H1 (cell line): Measurements from ENCODE around the gene CD164. TPM values are rescaled to one million over a fixed set of nuclear protein-coding genes. Genes with fewer than 3 reads are reported as not detected.

Experiments
- CTCF ChIA-PET: fragments of 300-600 bp; sonication (Branson Sonifier 250); formaldehyde crosslinking; loops from one replicate; lab custom pipeline; 2021; ENCODE audit not compliant: partially characterized antibody; lab: Charles Lee
- POLR2A ChIA-PET: fragments of 300-600 bp; sonication (Branson Sonifier 250); formaldehyde crosslinking; loops from one replicate; lab custom pipeline; 2021; ENCODE audit warnings: inconsistent platforms; ENCODE audit not compliant: partially characterized antibody; lab: Charles Lee
- DNase-seq, 2 experiments: peaks; one replicate each; pipeline versions ENCODE4 v3.0.0 to v3.0.0-alpha.2; 2010 to 2022; ENCODE audit warnings: low spot score in 2 of 2, low read depth in 1 of 2, mixed read lengths in 1 of 2
- FAIRE-seq: peaks from 2 replicates; lab custom pipeline; 2011; peaks lifted over from hg19 to GRCh38; lab: Jason Lieb, UNC
- H2AFZ ChIP-seq: 2 replicates; pipeline ENCODE4 v1.8.1; 2012; ENCODE audit warnings: low read length, inconsistent platforms
- H2AK5ac ChIP-seq: 2 replicates; pipeline ENCODE4 v1.6.1; 2013; ENCODE audit warnings: low read depth, low read length
- H2BK120ac ChIP-seq: replicated peaks from 2 replicates; pipeline ENCODE3; 2013; ENCODE audit warnings: low read depth, low read length, inconsistent platforms
- H2BK12ac ChIP-seq: 2 replicates; pipeline ENCODE4 v1.6.1; 2013; ENCODE audit warnings: low read depth, low read length
- H2BK15ac ChIP-seq: 2 replicates; pipeline ENCODE4 v1.6.1; 2013; ENCODE audit warnings: low read length
- H2BK20ac ChIP-seq: 2 replicates; pipeline ENCODE4 v1.6.1; 2013; ENCODE audit warnings: low read length
- H2BK5ac ChIP-seq: 2 replicates; pipeline ENCODE4 v1.6.1; 2013; ENCODE audit warnings: low read depth, low read length
- H3K14ac ChIP-seq: 2 replicates; pipeline ENCODE4 v1.6.1; 2013; ENCODE audit warnings: inconsistent platforms; ENCODE audit not compliant: insufficient read length
- H3K18ac ChIP-seq: 2 replicates; pipeline ENCODE4 v1.6.1; 2013; ENCODE audit warnings: low read length; ENCODE audit errors: extremely low read depth
- H3K23ac ChIP-seq: 2 replicates; pipeline ENCODE4 v1.6.1; 2013; ENCODE audit warnings: inconsistent platforms; ENCODE audit not compliant: insufficient read length
- H3K23me2 ChIP-seq: 2 replicates; pipeline ENCODE4 v1.6.1; 2013; ENCODE audit warnings: low read depth, low read length
- H3K27ac ChIP-seq: 2 replicates; pipeline ENCODE4 v1.6.1; 2011; ENCODE audit warnings: low read depth, low read length, inconsistent platforms
- H3K27me3 ChIP-seq, 4 experiments: replicated peaks in 1 of 4; 1 replicate in 1 of 4; 2 replicates in 3 of 4; pipeline versions ENCODE4 v1.6.1 to v1.8.1; 2011 to 2013; ENCODE audit warnings: low read length in 3 of 4, mild to moderate bottlenecking in 3 of 4, inconsistent platforms in 2 of 4, mixed read lengths in 2 of 4, moderate library complexity in 1 of 4; ENCODE audit not compliant: control insufficient read depth in 3 of 4, insufficient read depth in 3 of 4; ENCODE audit errors: extremely low read depth in 1 of 4
- H3K36me3 ChIP-seq, 4 experiments: 2 replicates each; pipeline versions ENCODE4 v1.6.1 to v1.8.1; 2011 to 2013; ENCODE audit warnings: mild to moderate bottlenecking in 4 of 4, low read length in 3 of 4, moderate library complexity in 2 of 4, control low read depth in 1 of 4, inconsistent platforms in 1 of 4; ENCODE audit not compliant: insufficient read depth in 4 of 4, control insufficient read depth in 2 of 4
- H3K4ac ChIP-seq: replicated peaks from 2 replicates; pipeline ENCODE3; 2013; ENCODE audit warnings: low read length, low read depth, mixed read lengths, inconsistent platforms; ENCODE audit not compliant: insufficient read length
- H3K4me1 ChIP-seq, 4 experiments: replicated peaks in 1 of 4; 1 replicate in 1 of 4; 2 replicates in 3 of 4; pipeline versions ENCODE4 v1.6.1 to v1.8.1; 2011 to 2013; ENCODE audit warnings: low read length in 3 of 4, inconsistent platforms in 2 of 4, mixed read lengths in 1 of 4; ENCODE audit not compliant: insufficient read depth in 4 of 4, control insufficient read depth in 3 of 4
- H3K4me2 ChIP-seq, 2 experiments: 2 replicates each; pipeline versions ENCODE4 v1.6.1 to v1.8.1; 2011 to 2013; ENCODE audit warnings: low read depth in 2 of 2, low read length in 2 of 2, control low read depth in 1 of 2, inconsistent platforms in 1 of 2, mild to moderate bottlenecking in 1 of 2; ENCODE audit not compliant: insufficient read depth in 1 of 2
- H3K4me3 ChIP-seq, 4 experiments: fragments of 200-600, 300-600 bp in 1 of 4; sonication (generic), shearing (Covaris generic), sonication (Bioruptor Twin) in 1 of 4; 2 replicates each; pipeline versions ENCODE4 v1.5.1 to v1.8.1; 2011 to 2016; ENCODE audit warnings: low read length in 4 of 4, low read depth in 3 of 4, control low read depth in 2 of 4, inconsistent platforms in 2 of 4, mild to moderate bottlenecking in 2 of 4, mixed read lengths in 1 of 4, moderate library complexity in 1 of 4; ENCODE audit not compliant: insufficient read depth in 2 of 4; ENCODE audit errors: extremely low read depth in 1 of 4
- H3K56ac ChIP-seq: replicated peaks from 2 replicates; pipeline ENCODE3; 2013; ENCODE audit warnings: low read depth, mild to moderate bottlenecking, mixed read lengths, low read length, inconsistent platforms; ENCODE audit not compliant: insufficient read length
- H3K79me1 ChIP-seq: 2 replicates; pipeline ENCODE4 v1.6.1; 2013; ENCODE audit warnings: low read depth, low read length, control low read depth
- H3K79me2 ChIP-seq, 2 experiments: 2 replicates each; pipeline versions ENCODE4 v1.6.1 to v1.8.1; 2012 to 2013; ENCODE audit warnings: low read length in 2 of 2, mild to moderate bottlenecking in 2 of 2, inconsistent platforms in 1 of 2; ENCODE audit not compliant: insufficient read depth in 2 of 2, control insufficient read depth in 1 of 2
- H3K9ac ChIP-seq, 4 experiments: replicated peaks in 1 of 4; 1 replicate in 1 of 4; 2 replicates in 3 of 4; pipeline versions ENCODE4 v1.6.1 to v1.8.1; 2011 to 2013; ENCODE audit warnings: low read depth in 3 of 4, low read length in 3 of 4, control low read depth in 2 of 4, mild to moderate bottlenecking in 2 of 4, moderate library complexity in 2 of 4, inconsistent platforms in 1 of 4; ENCODE audit errors: extremely low read depth in 1 of 4
- H3K9me3 ChIP-seq, 2 experiments: 2 replicates each; pipeline versions ENCODE4 v1.6.1 to v1.8.1; 2012 to 2013; ENCODE audit warnings: mild to moderate bottlenecking in 2 of 2, moderate library complexity in 2 of 2, control low read depth in 1 of 2, inconsistent platforms in 1 of 2, low read depth in 1 of 2, low read length in 1 of 2, mixed read lengths in 1 of 2; ENCODE audit not compliant: insufficient read depth in 2 of 2
- H4K20me1 ChIP-seq, 2 experiments: replicated peaks in 1 of 2; 2 replicates each; pipeline versions ENCODE3 to v1.8.1; 2011 to 2013; ENCODE audit warnings: inconsistent platforms in 2 of 2, low read length in 2 of 2, mild to moderate bottlenecking in 1 of 2; ENCODE audit not compliant: insufficient read depth in 2 of 2, control insufficient read depth in 1 of 2
- H4K5ac ChIP-seq: 2 replicates; pipeline ENCODE4 v1.6.1; 2013; ENCODE audit warnings: low read length, low read depth, mixed read lengths, inconsistent platforms; ENCODE audit not compliant: insufficient read length
- H4K8ac ChIP-seq: 2 replicates; pipeline ENCODE4 v1.8.0; 2013; ENCODE audit warnings: mild to moderate bottlenecking, moderate library complexity, low read length, inconsistent platforms; ENCODE audit not compliant: insufficient read depth; ENCODE audit errors: extremely low read depth
- H4K91ac ChIP-seq: replicated peaks from 2 replicates; pipeline ENCODE3; 2013; ENCODE audit warnings: low read length, mixed read lengths, inconsistent platforms; ENCODE audit not compliant: insufficient read length
- RFX5 ChIP-seq: IDR thresholded peaks from 2 replicates; pipeline ENCODE4 v1.6.1; 2011; ENCODE audit warnings: low read depth, low read length, improper control_type of control experiment, borderline replicate concordance
- SIN3A ChIP-seq, 2 experiments: IDR thresholded peaks in 1 of 2; conservative IDR thresholded peaks in 1 of 2; 2 replicates each; pipeline ENCODE4 v1.6.1; 2011 to 2012; ENCODE audit warnings: low read length in 2 of 2, improper control_type of control experiment in 1 of 2, low read depth in 1 of 2, mild to moderate bottlenecking in 1 of 2
- WGBS, 2 experiments: shearing (Covaris generic) in 1 of 2; methylation state at CpG; one replicate each; pipeline versions ENCODE4 v1.1.6 to v1.1.7; 2013 to 2015; ENCODE audit warnings: low lambda C conversion rate in 2 of 2, mixed read lengths in 2 of 2, inconsistent platforms in 1 of 2, low coverage in 1 of 2, missing lambda C conversion rate in 1 of 2; ENCODE audit not compliant: insufficient replicate concordance in 2 of 2, insufficient coverage in 1 of 2, insufficient read length in 1 of 2; ENCODE audit errors: extremely low coverage in 1 of 2, missing lambda C conversion rate in 1 of 2; 5-methylcytosine and 5-hydroxymethylcytosine counted together
- polyA plus RNA-seq, 7 experiments: library from polyadenylated mRNA; depleted of rRNA in 3 of 7; stranded (reverse) in 5 of 7; unstranded in 2 of 7; fragments of >200 nt in 5 of 7; fragments of 200-250 nt in 2 of 7; gene quantifications; 1 replicate in 5 of 7; 2 replicates in 1 of 7; 4 replicates in 1 of 7; pipeline versions ENCODE4 v1.2.1 to v1.2.3, GENCODE V29; 2011 to 2013; ENCODE audit warnings: missing spikeins in 2 of 7, mixed read lengths in 2 of 7
- total RNA-seq: library from RNA; stranded (reverse); fragmentation: NEBNext Ultra II Directional; extraction: Animal tissue kit (Norgen Biotek cat#: 25700); gene quantifications from 2 replicates; pipeline ENCODE4 v1.2.1, GENCODE V29; 2021

Gene CD164
- total and polyA plus RNA-seq, 2 of the 8 experiments (the other 6 are each of a cell fraction or from before 2014, with no cell fraction given), result 69.3 to 94.3 TPM

GRCh38 chr6:109381061-109381746 lies 1.1 kb downstream of the CD164 start:
- H3K23ac ChIP-seq, result no peak overlapping the region
- H3K4ac ChIP-seq, result peak overlapping the region; percentile 83
- peak overlapping the region; percentile 79 to 97 for H3K4me2 ChIP-seq
- no peak overlapping the region for H2BK120ac ChIP-seq
- no peaks in the 10 kb centered on the region for H3K9me3 ChIP-seq
- no peak for DNase-seq
- FAIRE-seq, result no peak
- H3K79me1 ChIP-seq, result no peaks in the 10 kb centered on the region
- H3K27ac ChIP-seq, result peak overlapping the region; percentile 100; the same call in 1 of the 2 replicates
- H3K36me3 ChIP-seq, result peaks cover 7 to 23% (median 14%) of the 10 kb centered on the region in 4 experiments
- H2AK5ac ChIP-seq, result no peak overlapping the region
- no peak overlapping the region for H2AFZ ChIP-seq
- H3K18ac ChIP-seq, result 0 out of 2 replicates have a peak overlapping the region, but pooled peaks have one; percentile 13
- H3K23me2 ChIP-seq, result peaks cover 2% of the 10 kb centered on the region; the same call in 1 of the 2 replicates
- POLR2A ChIA-PET, result interaction anchor here (0.6 to 3.2 kb wide), 8 partner anchors 10 to 286 kb away, joined by 3 to 20 read pairs (median 6); partner anchors contain the start of genes CEP57L1, PPIL6, SESN1 and SMPD2
- no peaks in the 10 kb centered on the region for H3K27me3 ChIP-seq
- peaks cover 0 to 5% (median 0%) of the 10 kb centered on the region in 4 experiments; a peak in 2 of 7 replicates for H3K4me1 ChIP-seq
- no peak overlapping the region for H2BK15ac ChIP-seq
- no peak overlapping the region for H4K91ac ChIP-seq
- peak overlapping the region; percentile 79 to 100 (median 98) for H3K9ac ChIP-seq
- peak overlapping the region; percentile 9 for H3K56ac ChIP-seq
- H3K4me3 ChIP-seq, result peak overlapping the region; percentile 67 to 94 (median 80)
- peaks cover 20 to 56% of the 10 kb centered on the region in 2 experiments for H3K79me2 ChIP-seq
- H3K14ac ChIP-seq, result no peak overlapping the region
- CTCF ChIA-PET, result interaction anchor here (5.8 kb wide), 1 partner anchor 14 kb away, joined by 62 read pairs; no protein-coding TSS in a partner anchor
- no peak for TF ChIP-seq RFX5
- 0 out of 4 replicates have a peak, but pooled peaks of 1 of the 2 experiments have one; percentile 11 for TF ChIP-seq SIN3A (conservative IDR thresholded peaks at IDR 0.05 in 1 of 2, IDR thresholded peaks at IDR 0.05 in 1 of 2; ENCODE audit: low read depth in 1 of 2, low read length in 2 of 2)
- 6% methylated on average over 25 of the region's 25 CpGs; no CpG with 5 or more reads in 1 of the 2 experiments for WGBS, 2 experiments
- peaks cover 6 to 7% of the 10 kb centered on the region in 2 experiments for H4K20me1 ChIP-seq
- no peak overlapping the region; the same call in 1 of the 2 replicates for H2BK12ac ChIP-seq
- H4K8ac ChIP-seq, result no peak overlapping the region
- peak overlapping the region; percentile 100 for H2BK5ac ChIP-seq
- no peak overlapping the region for H2BK20ac ChIP-seq
- peak overlapping the region; percentile 45 for H4K5ac ChIP-seq
